ENCODE results near the gene SH2B3. TPM values are rescaled to one million over a fixed set of nuclear protein-coding genes. Genes with fewer than 3 reads are reported as not detected.

The SH2B3 gene
- total RNA-seq, 2 donors from 2014 or later = 42.6 to 47.4 TPM

GRCh38 chr12:111436811-111437210, 31.1 kb downstream of the SH2B3 start:
- Histone ChIP-seq H3K4me1 (peaks cover 0 to 94% of the 10 kb centered on the region in 2 donors), H3K27me3 (no peaks in the 10 kb centered on the region), H3K36me3 (no peaks in the 10 kb centered on the region), H3K4me3 (no peak overlapping the region), H3K9me3 (no peaks in the 10 kb centered on the region), H3K27ac (peak overlapping the region; percentile 8 to 86)
- no peak for TF ChIP-seq CTCF (IDR thresholded peaks at IDR 0.05)
- DNase-seq (ENCODE audit: low spot score) = no peak

DNA sequence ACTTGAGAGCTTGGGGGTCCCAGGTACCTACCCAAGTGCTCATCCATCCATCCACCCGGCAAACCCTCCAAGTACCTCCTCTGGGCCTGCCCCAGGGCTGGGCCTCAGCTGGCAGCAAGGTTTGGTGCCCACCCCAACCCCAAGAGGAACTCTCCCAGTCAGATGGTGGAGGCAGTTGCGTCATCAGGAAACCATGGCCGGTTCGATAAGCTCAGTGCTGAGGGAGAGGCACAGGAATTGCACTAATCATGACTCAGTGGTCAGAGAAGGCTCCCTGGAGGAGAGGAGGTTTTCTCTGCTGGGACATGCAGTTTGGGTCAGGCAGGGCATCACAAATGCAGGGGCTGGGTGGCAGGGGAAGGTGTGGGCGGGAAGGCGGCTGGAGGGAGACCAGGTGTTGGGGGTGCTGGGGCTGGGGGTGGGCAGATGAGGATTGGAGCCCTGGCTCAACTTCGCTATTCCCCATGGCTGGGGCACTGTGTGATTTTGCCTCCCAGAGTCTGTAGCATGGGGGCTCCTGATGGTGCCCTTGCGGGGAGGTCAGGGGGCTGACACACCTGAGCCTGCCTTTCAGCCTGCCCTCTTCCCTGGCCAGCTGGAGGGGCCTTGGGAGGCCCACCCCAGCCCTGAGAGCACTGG, 32.2 kb downstream of the SH2B3 start:
- peak; percentile 84 for DNase-seq (ENCODE audit: low spot score)
- no peak for TF ChIP-seq CTCF (IDR thresholded peaks at IDR 0.05)
- peaks cover 0 to 92% of the 10 kb centered on the region in 2 donors for H3K4me1 ChIP-seq
- H3K27me3 ChIP-seq = no peaks in the 10 kb centered on the region
- H3K27ac ChIP-seq = peak overlapping the region; percentile 20 to 86
- no peaks in the 10 kb centered on the region for H3K9me3 ChIP-seq
- no peak overlapping the region for H3K4me3 ChIP-seq
- peaks cover 4% of the 10 kb centered on the region for H3K36me3 ChIP-seq

DNA sequence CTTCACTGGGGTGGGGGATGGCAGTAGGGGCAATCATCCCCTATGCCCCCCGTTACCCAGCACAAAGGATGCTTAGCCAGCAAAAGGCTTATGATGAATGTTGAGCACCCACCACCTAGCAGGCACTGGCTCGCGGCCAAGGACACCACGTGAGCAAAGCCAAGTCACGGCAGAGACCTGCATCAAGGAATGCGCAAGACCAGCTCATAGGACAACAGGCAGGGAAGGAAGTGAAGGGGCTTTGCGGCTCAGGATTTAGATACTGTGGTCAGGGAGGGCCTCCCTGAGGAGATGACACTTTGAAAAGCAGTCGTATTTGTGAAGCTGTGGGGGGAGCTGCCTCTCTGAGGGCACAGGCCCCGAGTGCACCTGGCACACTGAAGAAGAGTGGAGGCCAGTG, 32.8 kb downstream of the SH2B3 start:
- peaks cover 0 to 96% of the 10 kb centered on the region in 2 donors for H3K4me1 ChIP-seq
- peaks cover 10% of the 10 kb centered on the region for H3K36me3 ChIP-seq
- no peak for TF ChIP-seq CTCF (IDR thresholded peaks at IDR 0.05)
- peak overlapping the region; percentile 20 to 86 for H3K27ac ChIP-seq
- no peak overlapping the region for H3K4me3 ChIP-seq
- no peaks in the 10 kb centered on the region for H3K27me3 ChIP-seq
- H3K9me3 ChIP-seq = no peaks in the 10 kb centered on the region
- no peak for DNase-seq (ENCODE audit: low spot score)

- Histone ChIP-seq H3K4me3 (no peak overlapping the region), H3K27ac (peak overlapping the region; percentile 46), H3K9me3 (no peaks in the 10 kb centered on the region), H3K27me3 (no peaks in the 10 kb centered on the region), H3K4me1 (peaks cover under 1 to 96% of the 10 kb centered on the region in 2 donors), H3K36me3 (peaks cover 11% of the 10 kb centered on the region)
- DNase-seq (ENCODE audit: low spot score) = no peak
- TF ChIP-seq CTCF (IDR thresholded peaks at IDR 0.05) = no peak
Measured at GRCh38 chr12:111439657-111440151, 34.0 kb downstream of the SH2B3 start.

DNA sequence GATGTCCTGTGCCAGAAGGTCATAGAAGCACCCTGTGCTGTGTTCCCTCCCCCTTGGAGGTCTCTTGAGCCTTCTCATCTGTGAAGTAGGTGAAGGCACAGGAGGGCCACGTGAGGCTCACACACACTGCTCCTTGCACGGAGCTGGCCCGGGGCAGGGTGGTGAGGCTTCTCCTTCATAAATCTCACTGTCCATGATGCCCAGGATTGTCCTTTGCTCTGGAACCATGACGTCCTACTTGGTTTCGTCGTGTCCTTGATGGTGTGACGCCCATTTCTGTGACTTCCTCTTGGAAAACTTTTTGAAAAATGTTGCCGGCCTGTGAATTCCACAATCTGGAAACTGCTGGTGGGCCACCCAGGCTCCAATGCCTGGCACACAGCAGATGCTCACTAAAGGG, 34.4 kb downstream of the SH2B3 start:
- no peak for TF ChIP-seq CTCF (IDR thresholded peaks at IDR 0.05)
- Histone ChIP-seq H3K27ac (peak overlapping the region; percentile 46), H3K27me3 (no peaks in the 10 kb centered on the region), H3K36me3 (peaks cover 11% of the 10 kb centered on the region), H3K4me1 (peaks cover 4 to 96% of the 10 kb centered on the region in 2 donors), H3K9me3 (no peaks in the 10 kb centered on the region), H3K4me3 (no peak overlapping the region)
- no peak for DNase-seq (ENCODE audit: low spot score)

DNA sequence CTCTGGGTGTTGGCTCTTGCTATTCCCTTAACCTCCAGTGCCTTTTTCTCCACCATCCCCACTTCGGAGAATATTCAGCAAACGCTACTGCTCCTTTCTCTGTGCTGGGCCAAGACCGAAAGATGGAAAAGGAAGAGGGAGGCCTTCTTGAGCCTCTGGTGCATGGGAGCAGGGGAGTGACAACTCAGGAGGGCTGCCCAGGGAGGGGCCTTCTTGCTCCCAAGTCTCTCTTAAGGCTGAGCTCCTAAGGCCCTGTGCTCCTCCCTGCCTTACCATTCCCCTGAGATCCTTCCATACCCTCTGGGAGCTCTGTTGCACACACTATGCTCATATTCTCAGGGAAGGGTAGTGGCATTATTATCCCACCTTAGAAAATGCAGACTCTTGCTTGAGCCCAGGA, 34.9 kb downstream of the SH2B3 start:
- Histone ChIP-seq H3K36me3 (peaks cover 11% of the 10 kb centered on the region), H3K4me3 (no peak overlapping the region), H3K27ac (peak overlapping the region; percentile 46), H3K4me1 (peaks cover 4 to 96% of the 10 kb centered on the region in 2 donors), H3K27me3 (no peaks in the 10 kb centered on the region), H3K9me3 (no peaks in the 10 kb centered on the region)
- TF ChIP-seq CTCF (IDR thresholded peaks at IDR 0.05) = no peak
- DNase-seq (ENCODE audit: low spot score) = no peak
